Amygdala (tissue), 56 donors: ENCODE measurements around the gene SH3RF3.

Experiments
- DNase-seq, 56 donors: peaks; one replicate each; lab custom pipeline; 2025; lab: John Stamatoyannopoulos, UW

Gene SH3RF3

GRCh38 chr2:109196081-109196875 is 67.3 kb downstream of the SH3RF3 start:
- DNase-seq: no peak

- DNase-seq: no peak
These were observed 68.8 kb downstream of the SH3RF3 start for GRCh38 chr2:109197491-109198418.

- no peak for DNase-seq
These were observed 70.8 kb downstream of the SH3RF3 start for GRCh38 chr2:109199790-109200189.

GRCh38 chr2:109200616-109201464 is 71.8 kb downstream of the SH3RF3 start:
- no peak for DNase-seq

GRCh38 chr2:109201465-109202327 is 72.7 kb downstream of the SH3RF3 start:
- DNase-seq: peak in 1 of 56 donors; percentile 23

GRCh38 chr2:109202486-109202885 is 73.5 kb downstream of the SH3RF3 start:
- DNase-seq: no peak

- no peak for DNase-seq
These were observed 74.4 kb downstream of the SH3RF3 start for GRCh38 chr2:109203246-109204011.

- no peak for DNase-seq
These were observed 75.4 kb downstream of the SH3RF3 start for GRCh38 chr2:109204412-109204811.

GRCh38 chr2:109205447-109205846 is 76.4 kb downstream of the SH3RF3 start:
- DNase-seq: no peak

- DNase-seq: no peak
These were observed 77.7 kb downstream of the SH3RF3 start for GRCh38 chr2:109206569-109207146.

GRCh38 chr2:109207176-109207575 is 78.2 kb downstream of the SH3RF3 start:
- no peak for DNase-seq

- DNase-seq: no peak
These were observed 79.3 kb downstream of the SH3RF3 start for GRCh38 chr2:109208071-109208950.

- no peak for DNase-seq
These were observed 79.9 kb downstream of the SH3RF3 start for GRCh38 chr2:109208951-109209335.

GRCh38 chr2:109209412-109209811 is 80.4 kb downstream of the SH3RF3 start:
- DNase-seq: peak in 1 of 56 donors; percentile 39

- no peak for DNase-seq
These were observed 80.9 kb downstream of the SH3RF3 start for GRCh38 chr2:109209941-109210340.

- peak in 2 of 56 donors; percentile 13 to 21 for DNase-seq
These were observed 81.6 kb downstream of the SH3RF3 start for GRCh38 chr2:109210431-109211200.

GRCh38 chr2:109211315-109211714 is 82.3 kb downstream of the SH3RF3 start:
- no peak for DNase-seq
